Sigmoid colon (tissue), 7 donors: ENCODE measurements around the gene CACNA1C. TPM values are rescaled to one million over a fixed set of nuclear protein-coding genes. Genes with fewer than 3 reads are reported as not detected.
"Not testable (repeated sequence)": the region's sequence is repeated elsewhere in the genome, so short reads cannot be mapped to it uniquely, and the experiment has no call there.

Experiments used
- DNase-seq: peaks from one replicate; pipeline ENCODE4 v3.0.0-alpha.2; 2019
- H3K27ac ChIP-seq, 4 donors: fragments of 200-600 bp; sonication (generic); one replicate each; pipeline ENCODE4 v1.5.1; 2016 to 2019; ENCODE audit warnings: mild to moderate bottlenecking in 1 of 4
- H3K27me3 ChIP-seq, 3 donors: fragments of 200-600 bp; sonication (generic); one replicate each; pipeline ENCODE4 v1.5.1; 2019; ENCODE audit warnings: mild to moderate bottlenecking in 1 of 3
- H3K36me3 ChIP-seq, 4 donors: fragments of 200-600 bp; sonication (generic); one replicate each; pipeline ENCODE4 v1.5.1; 2016 to 2019
- H3K4me1 ChIP-seq, 4 donors: fragments of 200-600 bp; sonication (generic); one replicate each; pipeline ENCODE4 v1.5.1; 2017 to 2019
- H3K4me3 ChIP-seq, 4 donors: fragments of 200-600 bp; sonication (generic); one replicate each; pipeline ENCODE4 v1.5.1; 2017 to 2019; ENCODE audit warnings: mild to moderate bottlenecking in 2 of 4, moderate library complexity in 1 of 4
- H3K9me3 ChIP-seq, 4 donors: fragments of 200-600 bp in 3 of 4; sonication (generic) in 3 of 4; one replicate each; pipeline versions ENCODE4 v1.5.1 to v1.6.1; 2013 to 2019
- CTCF ChIP-seq, 4 experiments: fragments of 450-650 bp in 3 of 4; fragments of 200-600 bp in 1 of 4; IDR thresholded peaks; one replicate each; pipeline ENCODE4 v1.5.1; 2016 to 2019; ENCODE audit warnings: antibody characterized with exemption in 4 of 4, mild to moderate bottlenecking in 3 of 4, moderate library complexity in 2 of 4
- EP300 ChIP-seq, 4 donors: sonication (generic); formaldehyde crosslinking; IDR thresholded peaks; one replicate each; pipeline ENCODE4 v1.6.1; 2017; ENCODE audit warnings: antibody characterized with exemption in 4 of 4
- POLR2A ChIP-seq, 2 donors: fragments of 450-650 bp; IDR thresholded peaks; one replicate each; pipeline ENCODE4 v1.6.1; 2016; ENCODE audit warnings: antibody characterized with exemption in 2 of 2, mild to moderate bottlenecking in 2 of 2, moderate library complexity in 2 of 2
- POLR2AphosphoS5 ChIP-seq, 4 donors: sonication (generic); formaldehyde crosslinking; IDR thresholded peaks; one replicate each; pipeline ENCODE4 v1.6.1; 2017; ENCODE audit warnings: antibody characterized with exemption in 4 of 4
- WGBS, 2 donors: extraction: QIAGEN DNeasy Blood & Tissue Kit; methylation state at CpG; one replicate each; pipeline ENCODE4 v1.1.7; 2013; 5-methylcytosine and 5-hydroxymethylcytosine counted together
- intact Hi-C: fragments of 100-400 bp; cut with DNase I; formaldehyde crosslinking; loops from one replicate; pipeline ENCODE4 v1.15.1; 2023
- polyA plus RNA-seq, 3 donors: library from polyadenylated mRNA; stranded (reverse); fragments of 200-250 nt; gene quantifications; one replicate each; pipeline ENCODE4 v1.2.3, GENCODE V29; 2013
- total RNA-seq, 4 donors: library from RNA; depleted of rRNA; stranded (reverse); fragments of >200 nt; gene quantifications; one replicate each; pipeline ENCODE4 v1.1.0, GENCODE V29; 2016
- donor health status: healthy with polysubstance abuse.
- donor health status: Bipolar disorder and iron deficiency.
- donor health status: healthy.

Gene CACNA1C
- total and polyA plus RNA-seq, 7 donors: 0.46 to 213 (median 62.0) TPM

GRCh38 chr12:2489275-2489674 is 436.5 kb downstream of the CACNA1C start:
- DNase-seq: no peak
- 91 to 93% methylated on average over 9 of the region's 9 CpGs for WGBS, 2 donors
- Histone ChIP-seq H3K36me3 (peaks cover 0 to 26% (median 4%) of the 10 kb centered on the region in 4 donors), H3K9me3 (no peaks in the 10 kb centered on the region), H3K27me3 (no peaks in the 10 kb centered on the region), H3K4me3 (no peak overlapping the region), H3K27ac (peak overlapping the region in 1 of 4 donors; percentile 38), H3K4me1 (peaks cover 0 to 66% (median 50%) of the 10 kb centered on the region in 4 donors)
- intact Hi-C loops: no loop called here
- no peak for TF ChIP-seq POLR2AphosphoS5 (IDR thresholded peaks at IDR 0.05)
- TF ChIP-seq CTCF (IDR thresholded peaks at IDR 0.05): no peak
- no peak for TF ChIP-seq POLR2A (IDR thresholded peaks at IDR 0.05)
- no peak for TF ChIP-seq EP300 (IDR thresholded peaks at IDR 0.05)

- no peak for DNase-seq
- no peaks in the 10 kb centered on the region for H3K9me3 ChIP-seq
- no peak overlapping the region for H3K4me3 ChIP-seq
- H3K27me3 ChIP-seq: no peaks in the 10 kb centered on the region
- H3K27ac ChIP-seq: peak overlapping the region in 2 of 4 donors; percentile 35
- intact Hi-C loops: loop anchor here (10.0 kb wide), 2 partner anchors 116 to 186 kb away; no protein-coding TSS in a partner anchor
- WGBS, 2 donors: 4 to 36% methylated on average over 3 of the region's 3 CpGs
- peaks cover 0 to 75% (median 63%) of the 10 kb centered on the region in 4 donors for H3K4me1 ChIP-seq
- TF ChIP-seq POLR2A (IDR thresholded peaks at IDR 0.05) (no peak), CTCF (IDR thresholded peaks at IDR 0.05) (no peak), POLR2AphosphoS5 (IDR thresholded peaks at IDR 0.05) (peak in 1 of 4 donors; percentile 23), EP300 (IDR thresholded peaks at IDR 0.05) (no peak)
- peaks cover 0 to 29% (median 4%) of the 10 kb centered on the region in 4 donors for H3K36me3 ChIP-seq
These were observed 438.0 kb downstream of the CACNA1C start for GRCh38 chr12:2490831-2491230.

GRCh38 chr12:2491349-2491748 is 438.6 kb downstream of the CACNA1C start:
- H3K4me1 ChIP-seq: peaks cover 0 to 73% (median 64%) of the 10 kb centered on the region in 4 donors
- not testable (repeated sequence) for DNase-seq

GRCh38 chr12:2492236-2492635 is 439.4 kb downstream of the CACNA1C start:
- Histone ChIP-seq H3K36me3 (peaks cover 0 to 22% (median 4%) of the 10 kb centered on the region in 4 donors), H3K4me1 (peaks cover 0 to 64% (median 57%) of the 10 kb centered on the region in 4 donors), H3K27me3 (no peaks in the 10 kb centered on the region), H3K9me3 (no peaks in the 10 kb centered on the region), H3K4me3 (no peak overlapping the region), H3K27ac (no peak overlapping the region)
- 81 to 91% methylated on average over 11 of the region's 11 CpGs for WGBS, 2 donors
- no peak for DNase-seq
- intact Hi-C loops: loop anchor here (10.0 kb wide), 2 partner anchors 117 to 187 kb away; no protein-coding TSS in a partner anchor
- TF ChIP-seq EP300 (IDR thresholded peaks at IDR 0.05): no peak
- TF ChIP-seq POLR2A (IDR thresholded peaks at IDR 0.05): no peak
- no peak for TF ChIP-seq CTCF (IDR thresholded peaks at IDR 0.05)
- no peak for TF ChIP-seq POLR2AphosphoS5 (IDR thresholded peaks at IDR 0.05)

More at GRCh38 chr12:2491349-2491748, 438.6 kb downstream of the CACNA1C start:
- not testable (repeated sequence) for H3K4me3 ChIP-seq, H3K27me3 ChIP-seq, H3K9me3 ChIP-seq
- H3K36me3 ChIP-seq: peaks cover 0 to 28% (median 4%) of the 10 kb centered on the region in 4 donors
- WGBS, 2 donors: 37 to 54% methylated on average over 2 of the region's 2 CpGs
- H3K27ac ChIP-seq: peak overlapping the region in 2 of 4 donors; percentile 35
- intact Hi-C loops: loop anchor here (10.0 kb wide), 2 partner anchors 117 to 187 kb away; no protein-coding TSS in a partner anchor

- no peak for DNase-seq
- intact Hi-C loops: loop anchor here (10.0 kb wide), 2 partner anchors 118 to 188 kb away; no protein-coding TSS in a partner anchor
- no peak overlapping the region for H3K27ac ChIP-seq
- no peaks in the 10 kb centered on the region for H3K9me3 ChIP-seq
- peaks cover 0 to 59% (median 54%) of the 10 kb centered on the region in 4 donors for H3K4me1 ChIP-seq
- 95 to 97% methylated on average over 16 of the region's 16 CpGs for WGBS, 2 donors
- no peak for TF ChIP-seq POLR2AphosphoS5 (IDR thresholded peaks at IDR 0.05)
- no peak for TF ChIP-seq EP300 (IDR thresholded peaks at IDR 0.05)
- no peak for TF ChIP-seq CTCF (IDR thresholded peaks at IDR 0.05)
- no peak for TF ChIP-seq POLR2A (IDR thresholded peaks at IDR 0.05)
- peaks cover 0 to 23% (median 4%) of the 10 kb centered on the region in 4 donors for H3K36me3 ChIP-seq
- H3K27me3 ChIP-seq: no peaks in the 10 kb centered on the region
- H3K4me3 ChIP-seq: no peak overlapping the region
These were observed 440.3 kb downstream of the CACNA1C start for GRCh38 chr12:2493086-2493485.
